Measurements from ENCODE around the gene OLFM2.

- TF ChIP-seq EZH2 (IDR thresholded peaks at IDR 0.05; ENCODE audit: low read depth), result no peak
- no peak for TF ChIP-seq CTCF (conservative IDR thresholded peaks at IDR 0.05)
These were observed 4.5 kb upstream of the OLFM2 start for GRCh38 chr19:9940778-9941177.
